ENCODE results near the gene B3GLCT.

B3GLCT gene

DNA sequence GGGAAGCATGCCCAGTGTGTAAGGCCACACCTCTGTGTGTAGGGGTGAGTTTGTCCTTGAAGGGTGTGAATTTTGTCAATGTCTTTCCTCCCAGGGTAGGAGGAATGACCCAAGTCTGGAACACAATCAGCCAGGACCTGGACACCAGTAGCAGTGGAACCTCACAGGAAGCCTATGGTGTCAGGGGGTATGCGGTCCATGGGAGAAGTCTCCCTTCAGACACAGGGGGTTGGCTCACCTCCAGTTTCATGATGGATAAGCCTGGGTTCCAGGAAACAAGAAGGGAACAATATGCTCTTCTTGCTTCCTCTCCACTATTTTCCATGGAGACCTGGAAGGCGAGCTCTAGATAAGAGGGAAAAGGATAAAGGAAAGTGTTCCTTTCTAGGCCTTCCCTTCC is 23.9 kb downstream of the B3GLCT start:
- no peak for DNase-seq (ENCODE audit: low read depth)

- DNase-seq (ENCODE audit: low read depth): no peak
These were observed 24.4 kb downstream of the B3GLCT start for GRCh38 chr13:31224174-31224669.

GRCh38 chr13:31224963-31225559 is 25.3 kb downstream of the B3GLCT start:
- DNase-seq (ENCODE audit: low read depth): no peak

DNA sequence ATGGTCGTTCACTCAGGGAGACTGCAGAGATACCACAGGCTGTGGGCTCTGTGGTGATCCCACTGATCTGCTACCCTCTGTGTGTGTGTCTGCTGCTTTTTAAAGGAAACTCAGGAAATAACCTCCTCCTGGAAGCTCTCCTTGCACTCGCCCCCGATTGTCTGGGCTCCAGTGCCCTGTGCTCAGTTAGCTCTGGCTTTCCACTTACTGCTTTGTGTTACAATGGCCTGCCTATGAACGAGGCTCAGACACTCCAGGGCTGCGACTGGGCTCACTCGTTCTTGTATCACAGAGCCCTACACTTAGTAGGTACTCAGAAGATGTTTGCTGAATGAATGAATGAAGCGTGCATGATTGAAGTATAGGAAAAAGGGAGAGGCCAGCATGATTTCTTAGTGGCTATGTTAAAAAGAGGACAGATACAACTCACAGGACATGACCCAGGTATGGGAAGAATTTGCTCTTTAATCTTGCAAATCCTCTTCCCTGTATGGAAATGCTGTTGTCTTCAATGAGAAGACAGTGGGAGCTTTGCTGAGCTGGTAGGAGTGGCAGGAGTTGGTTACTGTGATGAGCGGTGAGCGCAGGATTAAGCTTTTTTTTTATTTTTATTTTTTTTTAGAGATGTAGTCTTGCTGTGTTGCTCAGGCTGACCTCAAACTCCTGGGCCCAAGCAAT is 26.4 kb downstream of the B3GLCT start:
- no peak for DNase-seq (ENCODE audit: low read depth)

DNA sequence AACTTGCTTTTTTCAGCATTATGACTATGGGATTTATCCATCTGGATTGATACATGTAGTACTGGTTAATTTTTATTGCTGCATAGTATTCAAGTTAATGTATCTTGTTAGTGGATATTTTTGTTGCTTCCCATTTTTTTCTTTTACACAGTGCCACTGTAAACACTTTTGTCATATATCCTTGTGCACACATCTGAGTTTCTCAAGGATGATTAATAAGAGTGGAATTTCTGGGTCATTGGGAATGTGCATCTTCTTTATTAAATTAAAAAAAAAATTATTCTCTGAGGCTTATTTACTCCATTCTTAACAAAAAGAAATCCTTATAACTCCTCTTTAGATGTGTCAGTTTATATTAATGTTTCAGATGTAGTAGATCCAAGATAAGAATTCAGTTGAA is 27.3 kb downstream of the B3GLCT start:
- no peak for DNase-seq (ENCODE audit: low read depth)

GRCh38 chr13:31227870-31228269 is 28.1 kb downstream of the B3GLCT start:
- DNase-seq (ENCODE audit: low read depth): no peak

DNA sequence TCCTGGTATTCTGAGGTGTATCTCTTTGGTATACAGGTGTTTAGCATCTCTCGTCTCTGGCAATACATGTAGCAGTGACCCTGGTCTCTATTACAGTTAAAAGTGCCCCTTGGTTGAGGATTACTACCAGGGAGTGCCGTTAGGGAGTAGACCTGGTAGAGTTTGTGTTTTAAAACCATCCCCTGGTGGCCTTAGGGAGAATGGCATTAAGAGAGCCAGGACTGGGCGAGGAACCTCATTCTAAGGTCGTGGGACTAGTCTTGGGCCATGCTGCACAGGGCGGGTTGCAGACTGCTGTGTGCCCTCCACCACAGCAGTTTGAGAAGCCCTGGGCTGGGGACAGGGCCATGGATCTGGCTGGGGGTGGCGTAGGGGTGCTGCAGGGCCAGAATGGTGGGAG is 35.0 kb downstream of the B3GLCT start:
- no peak for DNase-seq (ENCODE audit: low read depth)

- DNase-seq (ENCODE audit: low read depth): no peak
These were observed 36.5 kb downstream of the B3GLCT start for GRCh38 chr13:31236211-31236786.

- no peak for DNase-seq (ENCODE audit: low read depth)
These were observed 41.1 kb downstream of the B3GLCT start for GRCh38 chr13:31240921-31241320.

DNA sequence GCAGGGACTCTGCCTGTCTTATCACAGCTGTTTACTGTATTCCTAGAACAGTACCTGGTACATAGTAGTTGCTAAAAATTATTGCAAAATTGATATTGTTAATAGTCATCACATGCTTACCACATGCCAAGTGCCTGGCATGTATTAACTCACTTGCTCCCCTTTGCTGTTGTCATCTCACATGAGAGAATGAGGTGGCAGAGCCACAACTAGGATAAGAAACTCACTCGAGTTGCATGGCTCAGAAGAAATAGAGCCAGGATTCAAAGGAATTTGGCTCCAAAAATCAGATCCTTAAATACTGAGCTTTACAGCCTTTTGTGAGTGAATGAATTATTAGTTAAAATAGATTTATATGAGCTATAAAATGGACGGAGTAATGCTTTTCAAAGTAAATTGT is 42.6 kb downstream of the B3GLCT start:
- no peak for DNase-seq (ENCODE audit: low read depth)

GRCh38 chr13:31242916-31243315 is 43.1 kb downstream of the B3GLCT start:
- DNase-seq (ENCODE audit: low read depth): no peak

- no peak for DNase-seq (ENCODE audit: low read depth)
These were observed 46.0 kb downstream of the B3GLCT start for GRCh38 chr13:31245598-31246373.

GRCh38 chr13:31246918-31247317 is 47.1 kb downstream of the B3GLCT start:
- no peak for DNase-seq (ENCODE audit: low read depth)

- DNase-seq (ENCODE audit: low read depth): no peak
These were observed 48.6 kb downstream of the B3GLCT start for GRCh38 chr13:31248361-31248760.

GRCh38 chr13:31248965-31249539 is 49.3 kb downstream of the B3GLCT start:
- DNase-seq (ENCODE audit: low read depth): no peak

- DNase-seq (ENCODE audit: low read depth): no peak
These were observed 50.7 kb downstream of the B3GLCT start for GRCh38 chr13:31250435-31250834.

DNA sequence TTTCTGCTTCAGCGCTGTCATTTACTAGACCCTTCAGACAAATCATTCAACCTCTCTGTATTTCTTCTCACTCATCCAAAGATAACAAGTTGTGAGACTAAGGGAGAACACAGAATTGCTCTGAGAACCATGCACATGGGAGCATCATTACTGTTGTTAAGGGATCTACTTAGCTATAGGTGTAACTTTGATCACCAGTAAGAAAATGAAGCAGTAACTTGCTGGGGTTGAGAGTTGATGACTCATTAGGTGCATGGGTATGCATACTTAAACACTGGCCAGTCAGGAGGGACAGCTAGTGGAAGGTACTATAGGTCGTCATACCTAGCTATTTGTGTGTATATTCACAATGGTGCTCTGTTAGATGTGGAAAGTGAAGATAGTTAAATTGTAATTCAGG is 61.5 kb downstream of the B3GLCT start:
- DNase-seq (ENCODE audit: low read depth): no peak

- no peak for DNase-seq (ENCODE audit: low read depth)
These were observed 63.6 kb downstream of the B3GLCT start for GRCh38 chr13:31263346-31263745.

DNA sequence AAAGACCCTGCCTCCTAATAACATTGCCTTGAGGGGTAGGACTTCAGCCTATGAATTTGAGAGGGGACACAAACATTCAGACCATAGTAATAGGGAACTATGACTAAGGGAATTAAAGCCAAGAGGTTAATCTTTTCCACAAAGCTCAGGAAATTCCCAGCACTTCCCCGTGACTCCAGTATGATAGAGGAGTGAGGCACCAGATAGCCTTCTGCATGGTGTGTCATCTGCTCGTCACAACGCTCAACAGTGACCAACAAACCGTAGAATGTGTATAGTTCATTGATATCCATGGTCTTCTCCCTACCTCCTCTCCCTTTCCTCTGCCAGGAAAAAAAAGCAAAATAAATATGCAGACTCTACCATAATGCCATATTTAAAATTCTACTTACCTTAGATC is 64.4 kb downstream of the B3GLCT start:
- DNase-seq (ENCODE audit: low read depth): no peak

DNA sequence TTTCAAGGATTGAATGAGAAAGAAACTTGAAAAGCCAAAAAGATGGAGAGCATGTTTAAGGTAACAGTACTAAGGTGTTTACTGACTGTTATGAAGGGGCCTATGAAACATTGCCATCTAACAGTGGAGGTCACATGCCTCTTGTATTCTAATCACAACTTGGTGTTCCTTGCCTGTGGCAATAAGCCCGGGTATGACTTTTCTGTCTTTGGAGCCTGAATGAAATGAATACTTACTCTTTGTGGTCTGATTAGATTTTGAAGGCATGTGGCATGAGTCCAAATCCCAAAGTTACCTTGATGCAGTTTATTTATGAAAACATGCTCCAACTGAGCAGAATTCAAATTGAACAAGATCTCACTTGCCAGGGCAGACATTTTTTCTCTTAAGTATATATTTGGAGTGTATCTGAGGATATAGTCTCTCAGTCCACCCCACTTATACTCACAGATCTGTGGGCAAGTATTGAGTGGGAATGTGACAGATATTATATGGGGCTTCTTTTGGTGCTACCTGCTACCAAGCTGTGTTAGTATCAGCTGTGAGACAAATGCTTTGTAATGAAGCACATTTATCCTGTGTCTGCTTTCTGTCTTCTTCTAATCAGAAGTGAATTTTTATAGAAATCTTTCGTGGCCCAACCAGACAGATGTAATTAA is 67.5 kb downstream of the B3GLCT start:
- no peak for DNase-seq (ENCODE audit: low read depth)

- no peak for DNase-seq (ENCODE audit: low read depth)
These were observed 74.6 kb downstream of the B3GLCT start for GRCh38 chr13:31274390-31274789.

DNA sequence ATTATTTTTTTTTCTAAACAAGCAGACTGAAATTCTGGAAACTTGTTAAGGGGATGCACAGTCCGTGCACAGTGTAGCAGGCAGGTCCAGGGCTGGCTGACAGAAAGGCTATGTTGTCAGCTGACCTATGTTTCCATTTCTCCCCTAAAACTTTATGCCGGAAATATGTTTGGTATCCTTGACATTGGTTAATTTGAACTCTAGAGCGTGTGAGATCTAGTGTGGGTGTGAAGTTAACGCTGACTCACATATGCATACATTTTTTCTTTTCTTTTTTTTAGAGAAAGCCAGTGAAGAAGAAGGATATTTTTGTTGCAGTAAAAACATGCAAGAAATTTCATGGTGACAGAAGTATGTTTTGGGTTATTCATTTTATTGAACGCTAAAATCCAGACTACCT is 76.6 kb downstream of the B3GLCT start:
- DNase-seq (ENCODE audit: low read depth): no peak
